ENCODE measurements around the gene ESPL1. TPM values are rescaled to one million over a fixed set of nuclear protein-coding genes. Genes with fewer than 3 reads are reported as not detected.

The ESPL1 gene
- total RNA-seq, 4 donors from 2014 or later = 0.13 to 1.5 (median 0.52) TPM

GRCh38 chr12:53333289-53333688, 65.2 kb downstream of the ESPL1 start:
- no peaks in the 10 kb centered on the region for H3K36me3 ChIP-seq
- DNase-seq = no peak
- H3K27me3 ChIP-seq = no peaks in the 10 kb centered on the region
- H3K4me3 ChIP-seq (replicated peaks in 1 of 3) = no peak overlapping the region
- intact Hi-C loops (cut with DNase I) = no loop called here
- H3K4me1 ChIP-seq = no peaks in the 10 kb centered on the region
- no peaks in the 10 kb centered on the region for H3K9me3 ChIP-seq
- WGBS, 2 donors = 77 to 81% methylated on average over 4 of the region's 4 CpGs
- no peak overlapping the region for H3K27ac ChIP-seq
- TF ChIP-seq CTCF (IDR thresholded peaks at IDR 0.05) = no peak
- TF ChIP-seq POLR2A (IDR thresholded peaks at IDR 0.05) = no peak

- Histone ChIP-seq H3K9me3 (no peaks in the 10 kb centered on the region), H3K4me1 (no peaks in the 10 kb centered on the region), H3K27me3 (no peaks in the 10 kb centered on the region), H3K27ac (no peak overlapping the region), H3K4me3 (replicated peaks in 1 of 3) (no peak overlapping the region), H3K36me3 (no peaks in the 10 kb centered on the region)
- 71 to 75% methylated on average over 7 of the region's 7 CpGs for WGBS, 2 donors
- intact Hi-C loops (cut with DNase I) = no loop called here
- TF ChIP-seq CTCF (IDR thresholded peaks at IDR 0.05) (no peak), POLR2A (IDR thresholded peaks at IDR 0.05) (no peak)
- no peak for DNase-seq
Measured at GRCh38 chr12:53333845-53334244, 65.7 kb downstream of the ESPL1 start.

- Histone ChIP-seq H3K27me3 (no peaks in the 10 kb centered on the region), H3K36me3 (no peaks in the 10 kb centered on the region), H3K9me3 (no peaks in the 10 kb centered on the region), H3K4me3 (replicated peaks in 1 of 3) (no peak overlapping the region), H3K27ac (no peak overlapping the region), H3K4me1 (no peaks in the 10 kb centered on the region)
- 76 to 78% methylated on average over 8 of the region's 8 CpGs for WGBS, 2 donors
- DNase-seq = no peak
- no peak for TF ChIP-seq CTCF (IDR thresholded peaks at IDR 0.05)
- no peak for TF ChIP-seq POLR2A (IDR thresholded peaks at IDR 0.05)
- intact Hi-C loops (cut with DNase I) = no loop called here
Measured at GRCh38 chr12:53334822-53335221, 66.7 kb downstream of the ESPL1 start.

GRCh38 chr12:53336181-53336681, 68.1 kb downstream of the ESPL1 start, which contains the start of gene SP7:
SP7 (minus strand) TSS chr12:53336354; CDS start chr12:53335646, 708 bp downstream.
- no peak for DNase-seq
- Histone ChIP-seq H3K27me3 (no peaks in the 10 kb centered on the region), H3K36me3 (no peaks in the 10 kb centered on the region), H3K27ac (no peak within 1 kb of the TSS), H3K4me3 (replicated peaks in 1 of 3) (no peak within 1 kb of the TSS), H3K9me3 (no peaks in the 10 kb centered on the region), H3K4me1 (no peaks in the 10 kb centered on the region)
- 38 to 49% methylated on average over 11 to 13 of the region's 15 CpGs for WGBS, 2 donors
- intact Hi-C loops (cut with DNase I) = no loop called here
- no peak for TF ChIP-seq POLR2A (IDR thresholded peaks at IDR 0.05)
- TF ChIP-seq CTCF (IDR thresholded peaks at IDR 0.05) = no peak

- H3K4me3 ChIP-seq (replicated peaks in 1 of 3) = no peak overlapping the region
- H3K4me1 ChIP-seq = no peaks in the 10 kb centered on the region
- TF ChIP-seq POLR2A (IDR thresholded peaks at IDR 0.05) (no peak), CTCF (IDR thresholded peaks at IDR 0.05) (no peak)
- H3K36me3 ChIP-seq = no peaks in the 10 kb centered on the region
- DNase-seq = no peak
- no peak overlapping the region for H3K27ac ChIP-seq
- H3K9me3 ChIP-seq = no peaks in the 10 kb centered on the region
- intact Hi-C loops (cut with DNase I) = no loop called here
- no peaks in the 10 kb centered on the region for H3K27me3 ChIP-seq
- WGBS, 2 donors = 35 to 40% methylated on average over 11 of the region's 11 CpGs
Measured at GRCh38 chr12:53338017-53338416, 69.9 kb downstream of the ESPL1 start.
